GM19193 (cell line): ENCODE measurements around the gene UBE2E2.

Experiments
- POLR2A ChIP-seq: IDR thresholded peaks from 4 replicates; pipeline ENCODE4 v1.6.1; 2011; ENCODE audit not compliant: insufficient read depth, insufficient read length; ENCODE audit errors: extremely low read depth

The UBE2E2 gene

DNA sequence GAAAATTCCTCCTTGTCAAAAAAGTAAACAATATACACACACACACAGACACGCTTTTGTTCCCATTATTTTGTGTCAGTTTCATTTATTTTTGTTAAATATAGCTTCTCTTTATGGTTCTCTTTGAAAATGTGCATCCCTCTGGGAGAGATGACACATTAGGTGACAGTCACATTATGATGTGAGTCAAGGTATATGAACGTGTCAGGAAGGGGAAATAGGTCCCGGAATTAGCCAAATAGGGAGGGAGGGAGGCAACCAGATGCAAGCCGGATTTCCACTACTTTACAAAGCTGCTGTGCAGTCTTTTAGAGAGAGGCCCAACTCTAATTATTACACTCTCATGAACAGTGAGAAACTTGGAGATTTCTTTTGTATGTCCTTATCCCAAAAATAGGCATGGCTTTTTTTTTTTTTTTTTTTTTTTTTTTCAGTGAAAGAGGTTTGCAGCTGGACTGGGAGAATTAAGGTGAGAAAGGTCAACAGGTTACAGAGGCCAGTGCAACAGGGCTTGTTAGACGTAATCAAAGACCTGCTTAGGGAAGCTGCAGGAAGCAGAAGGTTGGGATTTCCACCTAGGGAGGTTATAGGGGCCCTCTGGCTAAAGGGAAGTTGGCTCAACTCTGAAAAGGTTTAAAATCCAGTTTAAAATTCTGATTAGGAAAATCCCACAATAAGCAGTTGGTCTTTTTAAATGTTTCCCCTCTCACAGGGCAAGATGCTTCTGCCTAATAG is 362.1 kb downstream of the UBE2E2 start:
- no peak for TF ChIP-seq POLR2A

DNA sequence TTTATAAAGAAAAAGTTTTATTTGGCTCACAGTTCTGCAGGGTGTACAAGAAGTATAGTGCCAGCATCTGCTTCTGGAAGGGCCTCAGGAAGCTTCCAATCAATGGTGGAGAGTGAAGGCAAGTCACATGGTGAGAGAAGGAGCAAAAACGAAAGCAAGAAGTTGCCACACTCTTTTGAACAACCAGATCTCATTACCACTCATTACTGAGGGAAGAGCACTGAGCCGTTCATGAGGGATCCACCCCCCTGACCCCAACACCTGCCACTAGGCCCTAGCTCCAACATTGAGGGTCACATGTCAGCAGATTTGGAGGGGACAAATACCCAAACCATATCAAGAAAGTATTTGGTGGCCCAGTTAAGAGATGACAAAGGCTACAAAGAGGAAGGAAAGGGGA is 363.4 kb downstream of the UBE2E2 start:
- no peak for TF ChIP-seq POLR2A

DNA sequence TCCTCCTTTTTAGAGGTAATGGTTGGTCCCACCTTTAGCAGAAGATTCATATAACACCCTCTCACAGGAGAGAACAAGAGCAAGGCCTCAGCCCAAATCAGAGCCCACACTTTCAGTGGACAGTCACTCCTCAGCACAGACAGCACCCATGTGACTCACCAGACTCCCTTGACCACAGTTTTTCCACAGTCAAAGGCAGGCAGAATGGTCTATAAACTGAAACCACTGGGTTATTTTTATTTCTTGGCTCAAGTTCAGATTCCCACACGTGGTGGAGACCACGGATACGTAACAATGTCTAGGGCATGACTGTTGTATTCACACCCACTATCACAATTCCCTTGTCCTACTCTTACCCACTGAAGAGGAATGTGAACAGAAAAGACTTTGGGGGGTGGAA is 364.8 kb downstream of the UBE2E2 start:
- no peak for TF ChIP-seq POLR2A

DNA sequence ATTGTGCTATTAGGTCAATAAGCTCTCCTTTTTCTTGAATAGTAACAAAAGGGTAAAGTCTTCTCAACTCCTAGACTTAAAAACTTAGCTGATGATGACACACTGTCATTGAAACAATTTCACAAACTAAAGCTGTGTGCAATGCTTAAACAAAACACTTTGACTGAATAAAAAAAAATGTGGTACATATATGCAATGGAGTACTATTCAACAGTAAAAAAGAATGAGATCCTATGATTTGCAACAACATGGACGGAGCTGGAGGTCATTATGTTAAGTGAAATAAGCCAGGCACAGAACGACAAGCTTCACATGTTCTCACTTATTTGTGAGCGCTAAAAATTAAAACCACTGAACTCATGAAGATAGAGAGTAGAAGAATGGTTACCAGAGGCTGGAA is 370.7 kb downstream of the UBE2E2 start:
- no peak for TF ChIP-seq POLR2A

DNA sequence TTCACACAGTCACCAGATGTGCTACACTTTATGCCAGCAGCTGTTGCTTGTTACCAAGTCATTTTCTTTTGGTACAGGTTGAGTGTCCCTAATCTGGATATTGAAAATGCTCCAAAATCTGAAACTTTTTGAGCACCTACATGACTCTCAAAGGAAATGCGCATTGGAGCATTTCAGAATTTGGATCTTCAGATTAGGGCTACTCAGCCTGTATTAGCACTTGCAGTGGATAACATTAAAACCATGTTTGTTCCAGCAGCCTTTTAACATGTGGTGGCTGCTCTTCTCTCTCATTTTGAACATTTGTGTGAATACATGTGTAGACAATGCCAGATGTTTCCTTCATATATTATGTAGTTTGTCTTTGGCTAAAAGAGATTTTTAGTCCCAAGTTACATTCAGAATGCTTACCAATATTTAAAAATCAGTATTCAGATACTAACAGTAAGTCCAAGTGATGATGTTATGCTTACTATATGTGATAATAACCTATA is 371.7 kb downstream of the UBE2E2 start:
- no peak for TF ChIP-seq POLR2A

DNA sequence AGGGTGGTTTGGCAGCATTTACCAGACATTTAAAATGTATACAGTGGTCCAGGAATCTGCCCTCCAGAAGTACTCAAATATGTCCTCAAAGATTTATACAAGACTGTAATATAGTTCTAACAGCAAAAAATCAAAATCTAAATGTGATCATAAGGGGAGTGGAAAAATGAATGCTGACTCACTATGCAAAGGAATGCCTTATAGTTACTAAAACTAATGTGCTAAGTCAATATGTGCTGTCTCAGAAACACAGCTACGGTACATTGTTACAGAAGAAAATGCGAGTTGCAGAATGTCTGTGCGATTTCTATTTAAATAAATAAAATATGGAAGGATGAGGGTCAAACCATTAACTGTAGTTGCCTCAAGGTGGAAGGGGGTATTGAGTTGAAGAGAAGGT is 372.6 kb downstream of the UBE2E2 start:
- TF ChIP-seq POLR2A: no peak

DNA sequence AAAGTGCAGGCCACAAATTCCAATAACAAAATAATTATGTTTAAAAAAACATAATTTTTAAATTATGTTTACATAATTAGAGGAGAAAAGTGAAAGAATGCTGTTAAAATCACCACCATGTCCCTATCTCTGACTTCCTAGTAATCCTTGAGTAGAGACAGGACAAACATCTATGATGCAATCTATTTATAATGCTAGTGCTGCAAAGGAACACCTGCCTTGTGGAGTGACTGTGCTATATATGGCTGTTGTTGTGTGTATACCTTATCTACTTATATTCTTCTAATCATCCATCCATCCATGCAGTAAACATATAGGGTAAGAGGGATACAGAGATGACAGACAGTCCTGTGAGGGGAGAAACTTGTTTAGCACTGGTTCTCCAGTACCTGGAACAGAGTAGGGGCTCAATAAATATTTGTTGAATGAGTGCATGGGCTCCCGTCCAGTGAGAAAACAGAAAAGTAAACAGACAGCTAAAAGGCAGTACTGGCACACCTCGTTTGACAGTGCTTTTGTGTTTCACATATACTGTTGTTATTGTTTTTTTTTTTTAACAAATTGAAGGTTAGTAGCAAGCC is 373.3 kb downstream of the UBE2E2 start:
- TF ChIP-seq POLR2A: no peak

DNA sequence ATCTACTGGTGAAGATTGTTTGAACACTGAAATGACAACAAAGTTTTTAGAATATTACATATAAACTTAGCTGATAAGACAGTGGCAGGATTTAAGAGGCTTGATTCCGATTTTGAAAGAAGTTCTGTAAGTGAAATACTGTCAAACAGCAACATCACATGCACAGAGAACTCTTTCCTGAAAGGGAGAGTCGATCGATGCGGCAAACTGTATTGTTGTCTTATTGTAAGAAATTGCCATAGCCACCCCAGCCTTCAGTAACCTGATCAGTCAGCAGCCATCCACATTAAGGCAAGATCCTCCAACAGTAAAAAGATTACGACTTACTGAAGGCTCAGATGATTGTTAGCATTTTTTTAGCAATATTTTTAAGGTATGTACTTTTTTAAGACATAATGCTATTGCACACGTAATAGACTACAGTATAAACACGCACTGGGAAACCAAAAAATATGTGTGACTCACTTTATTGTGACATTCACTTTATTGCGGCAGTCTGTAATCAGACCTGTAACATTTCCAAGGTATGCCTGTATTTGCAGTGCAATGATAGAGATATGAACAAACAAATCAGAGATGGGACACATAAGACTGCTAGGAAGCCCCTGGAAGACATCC is 377.1 kb downstream of the UBE2E2 start:
- TF ChIP-seq POLR2A: no peak

DNA sequence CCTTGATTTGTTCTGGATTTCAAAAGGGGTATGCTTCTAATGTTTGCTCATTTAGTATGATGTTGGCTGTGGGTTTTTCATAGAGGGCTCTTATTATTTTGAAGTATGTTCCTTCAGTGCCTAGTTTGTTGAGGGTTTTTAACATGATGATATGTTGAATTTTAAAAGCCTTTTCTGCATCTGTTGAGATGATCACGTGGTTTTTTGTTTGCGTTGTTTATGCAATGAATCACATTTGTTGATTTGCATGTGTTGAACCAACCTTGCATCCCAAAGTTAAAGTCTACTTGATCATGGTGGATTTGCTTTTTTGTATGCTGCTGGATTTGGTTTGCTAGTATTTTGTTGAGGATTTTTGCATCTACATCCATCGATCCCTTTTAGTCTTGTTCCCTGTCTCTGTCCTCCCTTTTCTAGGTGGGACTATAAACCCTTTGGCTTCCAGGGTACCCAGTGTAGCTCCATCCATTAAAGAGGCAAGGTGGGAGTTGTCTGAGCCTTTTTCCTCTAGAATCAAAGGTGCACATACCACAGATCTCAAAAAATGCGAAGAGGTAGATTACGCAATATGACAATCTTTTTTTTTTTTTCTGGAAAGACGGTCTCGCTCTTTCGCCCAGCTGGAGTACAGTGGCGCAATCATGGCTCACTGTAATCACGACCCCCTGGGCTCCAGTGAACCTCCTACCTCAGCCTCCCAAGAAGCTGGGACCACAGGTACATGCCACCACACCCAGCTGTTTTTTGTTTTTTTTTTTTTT is 381.0 kb downstream of the UBE2E2 start:
- no peak for TF ChIP-seq POLR2A

DNA sequence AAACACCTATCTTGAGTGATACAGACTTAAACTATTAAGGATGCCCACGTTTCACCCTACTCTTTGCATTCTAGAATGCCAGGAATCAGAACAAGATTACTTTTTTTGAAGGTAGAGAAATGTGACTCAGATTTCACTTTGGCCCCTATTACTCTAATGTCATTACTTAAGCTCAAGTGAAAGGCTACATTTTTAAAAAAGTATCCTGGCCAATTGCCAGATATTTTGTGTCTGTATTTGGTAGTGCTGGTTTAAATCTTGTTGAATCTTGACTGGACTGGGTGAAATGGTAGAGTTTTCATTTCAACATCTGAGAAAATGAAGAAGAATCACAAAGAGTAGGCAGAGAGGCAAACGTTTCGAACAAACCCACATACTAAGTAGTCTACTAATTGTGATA is 384.4 kb downstream of the UBE2E2 start:
- TF ChIP-seq POLR2A: no peak

DNA sequence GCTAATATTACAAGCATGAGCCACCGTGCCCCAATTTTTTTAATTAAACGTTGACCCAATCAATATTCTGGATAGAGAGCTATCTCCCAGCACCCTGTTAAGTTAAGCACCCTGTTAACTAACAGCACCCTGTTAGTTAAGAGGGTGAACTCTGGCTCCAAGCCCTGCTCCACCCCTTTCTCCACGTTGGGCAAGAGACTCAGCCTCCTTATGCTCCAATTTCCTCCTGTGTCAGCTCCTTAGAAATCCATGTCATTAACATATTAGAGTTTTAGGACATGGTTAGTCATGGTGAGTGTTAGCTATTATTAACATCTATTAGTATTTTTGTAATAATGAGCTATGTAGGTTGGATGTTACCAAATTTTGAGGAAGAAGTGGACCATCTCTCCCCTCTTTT is 385.4 kb downstream of the UBE2E2 start:
- no peak for TF ChIP-seq POLR2A

DNA sequence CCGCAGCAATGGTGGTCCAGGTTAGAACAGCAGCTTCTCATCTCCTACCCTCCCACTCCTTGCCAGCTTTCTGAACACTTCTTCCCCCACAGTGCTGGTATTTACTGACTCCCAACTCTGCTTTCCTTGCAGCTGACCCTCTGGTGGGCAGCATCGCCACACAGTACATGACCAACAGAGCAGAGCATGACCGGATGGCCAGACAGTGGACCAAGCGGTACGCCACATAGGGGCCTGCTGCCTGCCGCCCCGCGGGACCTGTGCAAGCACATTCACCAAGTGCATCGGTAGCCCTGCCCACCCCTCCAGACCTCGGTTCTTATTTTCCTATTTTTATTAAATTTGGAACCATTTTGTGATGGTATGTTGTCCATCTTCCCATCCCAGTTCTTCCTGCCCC is 386.5 kb downstream of the UBE2E2 start:
- TF ChIP-seq POLR2A: no peak

DNA sequence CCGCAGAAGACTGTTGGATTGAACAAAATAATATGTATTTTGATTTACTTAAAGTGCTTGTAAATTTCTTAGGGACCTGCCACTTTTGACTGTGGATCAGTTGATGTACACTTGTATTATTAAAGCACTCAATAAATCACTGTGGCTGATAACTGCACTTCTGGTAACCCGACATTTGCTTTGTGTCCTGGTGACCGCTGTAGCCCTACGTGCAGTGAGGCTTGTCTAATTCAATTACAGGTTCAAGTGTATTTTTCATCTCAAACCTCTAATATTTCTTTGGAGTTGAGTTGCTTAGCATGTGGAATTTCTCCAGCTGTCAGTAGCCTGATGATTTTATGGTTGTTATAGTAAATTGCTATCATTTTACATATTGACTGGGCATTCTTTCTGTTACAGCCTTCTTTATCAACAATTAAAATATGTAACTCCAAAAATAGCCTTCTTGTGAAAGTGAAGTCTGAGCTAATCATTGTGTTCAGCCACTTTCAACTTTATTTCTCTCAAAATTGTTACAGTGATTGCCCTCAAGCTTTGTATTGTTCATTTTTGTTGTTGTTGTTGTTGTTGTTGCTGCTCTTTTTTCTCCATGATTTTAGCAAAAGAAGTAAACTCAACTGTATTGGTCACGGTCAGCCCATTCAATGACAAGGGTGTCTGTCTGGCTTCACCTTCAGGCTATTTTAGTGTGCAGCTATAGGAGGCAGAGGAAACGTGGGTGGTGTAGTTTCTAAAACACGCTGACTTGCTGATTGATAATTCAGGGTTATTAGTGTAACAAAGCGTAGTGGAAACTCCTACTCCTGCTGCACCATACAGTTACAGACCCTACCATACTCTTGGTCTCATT is 387.5 kb downstream of the UBE2E2 start:
- TF ChIP-seq POLR2A: no peak

DNA sequence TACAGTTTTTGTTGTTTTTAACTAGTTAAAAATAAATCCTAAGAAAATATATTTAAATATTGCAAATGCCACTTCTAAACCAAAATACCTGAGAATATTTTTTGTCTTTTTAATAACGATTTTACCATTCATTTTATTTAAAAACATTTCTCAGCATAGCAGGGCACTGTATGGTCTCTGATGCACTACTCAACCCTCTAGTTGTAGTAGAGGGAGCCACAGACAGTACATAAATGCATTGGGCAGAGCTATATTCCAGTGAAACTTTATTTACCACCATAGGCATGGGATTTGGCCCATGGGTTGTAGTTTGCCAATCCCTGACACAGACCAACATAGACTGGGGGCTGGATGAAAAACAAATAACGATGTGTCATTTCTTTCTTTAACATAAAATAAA is 388.2 kb downstream of the UBE2E2 start:
- no peak for TF ChIP-seq POLR2A
